IPS-15b (cell line): ENCODE data around the gene ZNF2.
"Not testable (repeated sequence)": the region's sequence is repeated elsewhere in the genome, so short reads cannot be mapped to it uniquely, and the experiment has no call there.

Experiments
- H3K27me3 ChIP-seq: one replicate; pipeline ENCODE4 v1.6.1; 2013; ENCODE audit warnings: low read length; ENCODE audit not compliant: control insufficient read depth, insufficient read depth
- H3K36me3 ChIP-seq: one replicate; pipeline ENCODE4 v1.6.1; 2013; ENCODE audit warnings: low read length; ENCODE audit not compliant: control insufficient read depth, insufficient read depth
- H3K4me1 ChIP-seq: one replicate; pipeline ENCODE4 v1.6.1; 2013; ENCODE audit warnings: mild to moderate bottlenecking, low read length; ENCODE audit not compliant: control insufficient read depth, insufficient read depth
- H3K4me3 ChIP-seq: one replicate; pipeline ENCODE4 v1.5.1; 2013; ENCODE audit warnings: low read depth, low read length
- H3K9ac ChIP-seq: one replicate; pipeline ENCODE4 v1.6.1; 2013; ENCODE audit warnings: low read depth, mild to moderate bottlenecking, low read length
- H3K9me3 ChIP-seq: one replicate; pipeline ENCODE4 v1.6.1; 2013; ENCODE audit warnings: mild to moderate bottlenecking, low read length; ENCODE audit not compliant: control insufficient read depth, insufficient read depth

The ZNF2 gene

DNA sequence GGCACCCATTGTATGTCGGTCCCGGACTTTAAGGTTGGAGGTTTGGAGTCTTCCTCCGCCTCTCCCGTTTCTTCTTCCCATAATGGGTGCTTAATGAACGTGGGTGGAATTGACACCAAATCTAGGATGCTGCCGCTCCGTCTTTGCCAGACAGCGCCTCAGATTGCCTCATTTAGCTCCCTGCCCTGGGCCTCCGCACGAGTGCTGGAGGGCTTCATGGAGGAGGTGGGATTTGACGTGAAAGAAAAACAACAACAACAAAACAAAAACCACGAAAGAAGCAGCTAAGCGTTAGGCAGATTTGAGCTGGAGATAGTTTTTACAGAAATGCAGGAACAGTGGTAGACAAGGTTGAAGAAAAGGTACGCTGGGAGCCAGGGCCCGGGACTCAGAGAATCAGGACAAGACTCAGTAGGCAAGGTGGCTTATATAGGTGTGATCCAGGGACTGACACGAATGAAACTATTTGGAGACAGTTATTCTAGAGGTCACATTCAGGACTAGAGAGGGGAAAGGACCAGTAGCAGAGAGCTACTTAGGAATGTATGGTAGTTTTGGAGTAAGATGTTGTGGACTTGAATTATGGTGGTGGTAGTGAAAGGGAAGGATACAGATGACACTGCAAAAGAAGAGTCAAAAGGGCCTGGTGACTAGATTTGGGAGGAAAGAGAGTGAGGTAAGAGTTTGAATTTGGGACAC is 605 bp downstream of the ZNF2 start:
- peak overlapping the region; percentile 48 for H3K9ac ChIP-seq
- H3K27me3 ChIP-seq, result peaks cover under 1% of the 10 kb centered on the region
- H3K4me1 ChIP-seq, result peaks cover 2% of the 10 kb centered on the region
- peak overlapping the region; percentile 83 for H3K4me3 ChIP-seq
- H3K9me3 ChIP-seq, result no peaks in the 10 kb centered on the region
- H3K36me3 ChIP-seq, result no peaks in the 10 kb centered on the region

DNA sequence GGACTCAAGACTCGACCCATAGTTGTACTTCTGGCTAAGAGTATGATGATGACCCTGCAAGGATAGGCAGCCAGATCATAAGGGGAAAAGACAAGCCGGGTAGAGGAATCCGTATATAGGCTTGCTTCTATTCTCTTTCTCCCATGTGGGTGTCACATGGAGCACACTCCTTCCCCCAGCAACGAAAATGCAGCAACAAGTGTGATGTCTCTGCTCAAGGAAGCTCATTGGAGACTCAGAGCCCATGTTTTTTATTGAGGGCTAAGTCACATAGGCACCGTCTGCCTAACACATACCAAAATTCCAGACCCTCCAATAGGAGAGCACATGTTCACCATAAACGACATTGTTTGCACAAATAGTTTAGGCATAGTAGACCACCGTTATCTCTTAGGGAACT is 6.3 kb downstream of the ZNF2 start:
- H3K36me3 ChIP-seq, result no peaks in the 10 kb centered on the region
- H3K4me3 ChIP-seq, result no peak overlapping the region
- H3K4me1 ChIP-seq, result no peaks in the 10 kb centered on the region
- no peak overlapping the region for H3K9ac ChIP-seq
- no peaks in the 10 kb centered on the region for H3K27me3 ChIP-seq
- H3K9me3 ChIP-seq, result no peaks in the 10 kb centered on the region

DNA sequence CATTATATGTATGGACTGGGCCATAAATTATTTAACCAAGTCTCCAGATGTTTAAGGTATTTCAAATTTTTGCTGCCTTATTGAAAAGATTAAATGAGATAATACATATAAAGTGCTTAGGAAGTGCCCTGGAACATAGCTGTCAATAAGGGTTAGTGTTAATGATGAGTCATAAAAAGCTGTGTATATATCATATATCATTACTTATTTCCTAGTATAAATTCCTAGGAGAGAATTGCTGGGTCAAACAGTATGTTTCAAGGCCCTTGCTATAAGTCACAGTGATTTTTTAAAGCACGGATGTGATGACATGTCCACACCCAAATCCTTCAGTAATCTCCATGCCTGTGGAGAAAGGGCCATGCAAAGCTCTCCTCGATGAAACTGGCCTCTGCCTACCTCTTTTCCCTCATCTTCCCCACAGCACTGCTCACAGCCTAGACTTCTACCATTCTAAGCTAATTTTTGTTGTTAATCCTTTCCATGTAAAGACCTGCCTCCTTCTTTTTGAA is 8.5 kb downstream of the ZNF2 start:
- H3K9ac ChIP-seq, result no peak overlapping the region
- H3K4me3 ChIP-seq, result no peak overlapping the region
- no peaks in the 10 kb centered on the region for H3K27me3 ChIP-seq
- H3K36me3 ChIP-seq, result peaks cover 5% of the 10 kb centered on the region
- H3K4me1 ChIP-seq, result peaks cover 3% of the 10 kb centered on the region
- no peaks in the 10 kb centered on the region for H3K9me3 ChIP-seq

DNA sequence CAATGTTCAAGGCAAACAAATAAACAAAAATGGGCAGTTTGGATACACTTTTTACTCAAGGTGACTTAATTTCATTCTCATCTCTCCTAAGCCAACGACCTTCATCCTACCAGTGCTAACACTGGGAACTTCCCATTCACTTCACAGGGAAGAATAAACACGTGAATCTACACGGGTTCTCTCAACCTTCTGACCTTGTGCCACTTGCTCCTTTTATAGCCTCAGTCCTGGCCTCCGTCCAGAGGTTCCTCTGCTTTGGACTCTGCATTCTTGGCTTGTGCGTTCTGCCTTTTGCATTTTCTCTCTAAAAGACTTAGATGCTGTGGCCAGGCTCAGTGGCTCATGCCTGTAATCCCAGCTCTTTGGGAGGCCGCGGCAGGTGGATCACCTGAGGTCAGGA is 13.8 kb downstream of the ZNF2 start:
- H3K4me1 ChIP-seq, result peaks cover 3% of the 10 kb centered on the region
- H3K36me3 ChIP-seq, result peaks cover 15% of the 10 kb centered on the region
- no peak overlapping the region for H3K4me3 ChIP-seq
- no peaks in the 10 kb centered on the region for H3K27me3 ChIP-seq
- no peak overlapping the region for H3K9ac ChIP-seq
- no peaks in the 10 kb centered on the region for H3K9me3 ChIP-seq

DNA sequence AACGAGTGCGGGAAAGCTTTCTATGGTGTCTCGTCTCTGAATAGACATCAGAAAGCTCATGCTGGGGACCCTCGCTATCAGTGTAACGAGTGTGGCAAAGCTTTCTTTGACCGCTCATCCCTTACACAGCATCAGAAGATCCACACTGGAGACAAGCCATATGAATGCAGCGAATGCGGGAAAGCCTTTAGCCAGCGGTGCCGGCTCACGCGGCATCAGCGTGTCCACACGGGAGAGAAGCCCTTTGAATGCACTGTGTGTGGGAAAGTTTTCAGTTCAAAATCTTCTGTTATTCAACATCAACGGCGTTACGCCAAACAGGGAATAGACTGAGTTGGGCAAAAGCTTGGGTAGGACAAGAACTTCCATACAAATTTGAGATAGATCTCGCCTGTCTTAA is 16.2 kb downstream of the ZNF2 start:
- Histone ChIP-seq H3K4me3 (no peak overlapping the region), H3K4me1 (peaks cover 3% of the 10 kb centered on the region), H3K36me3 (peaks cover 15% of the 10 kb centered on the region), H3K9ac (no peak overlapping the region), H3K9me3 (no peaks in the 10 kb centered on the region), H3K27me3 (no peaks in the 10 kb centered on the region)

DNA sequence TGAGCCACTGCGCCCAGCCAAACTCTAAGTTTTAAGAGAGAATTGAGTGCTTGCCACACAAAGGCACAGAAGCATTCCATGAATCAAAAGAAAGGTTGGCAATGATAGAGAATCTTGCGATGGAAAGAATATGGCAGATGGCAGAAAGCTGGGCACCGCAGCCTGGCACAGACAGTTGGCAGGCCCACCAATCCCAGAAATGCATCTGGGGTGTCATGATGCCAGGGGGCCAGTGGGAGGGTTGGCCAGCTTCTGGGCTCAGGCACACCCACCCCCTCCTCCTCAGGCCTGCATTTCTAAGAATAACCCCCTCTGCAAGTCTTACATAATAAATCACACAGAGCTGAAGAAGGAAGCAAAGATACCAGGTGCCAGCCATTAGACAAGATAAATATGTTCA is 19.6 kb downstream of the ZNF2 start:
- Histone ChIP-seq H3K27me3 (no peaks in the 10 kb centered on the region), H3K4me1 (no peaks in the 10 kb centered on the region), H3K9ac (no peak overlapping the region), H3K36me3 (peaks cover 10% of the 10 kb centered on the region), H3K4me3 (no peak overlapping the region), H3K9me3 (no peaks in the 10 kb centered on the region)

DNA sequence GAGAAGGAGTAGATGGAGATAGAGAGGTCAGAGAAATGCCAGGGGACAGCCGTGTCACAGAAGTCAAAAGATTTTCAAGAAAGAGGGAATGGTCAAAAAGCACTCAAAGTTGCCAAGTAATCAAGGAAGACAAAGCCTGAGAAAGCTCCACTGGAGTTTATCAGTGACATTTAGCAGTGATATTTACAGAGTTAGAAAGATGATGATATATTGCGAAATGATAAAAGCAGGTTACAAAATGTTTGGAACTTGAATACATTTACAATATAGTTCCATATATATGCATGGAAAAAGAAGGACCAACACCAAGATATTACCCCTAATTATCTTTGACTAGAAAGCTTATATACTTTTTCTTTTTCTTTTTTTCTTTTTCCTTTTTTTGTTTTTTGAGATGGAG is 20.4 kb downstream of the ZNF2 start:
- Histone ChIP-seq H3K27me3 (no peaks in the 10 kb centered on the region), H3K4me1 (no peaks in the 10 kb centered on the region), H3K9ac (no peak overlapping the region), H3K4me3 (no peak overlapping the region), H3K9me3 (no peaks in the 10 kb centered on the region), H3K36me3 (peaks cover 9% of the 10 kb centered on the region)

DNA sequence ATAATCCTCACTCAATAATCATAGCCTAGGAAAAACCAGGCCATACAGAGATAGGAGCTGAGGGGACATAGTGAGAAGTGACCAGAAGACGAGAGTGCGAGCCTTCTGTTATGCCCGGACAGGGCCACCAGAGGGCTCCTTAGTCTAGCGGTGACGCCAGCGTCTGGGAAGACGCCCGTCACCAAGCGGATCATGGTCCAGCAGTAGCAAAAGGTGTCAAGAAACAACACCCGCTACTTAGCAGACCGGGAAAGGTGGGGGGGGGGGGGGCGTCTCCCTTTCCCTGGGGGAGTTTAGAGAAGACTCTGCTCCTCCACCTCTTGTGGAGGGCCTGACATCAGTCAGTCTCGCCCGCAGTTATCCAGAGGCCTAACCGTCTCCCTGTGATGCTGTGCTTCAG is 27.3 kb downstream of the ZNF2 start:
- not testable (repeated sequence) for H3K36me3 ChIP-seq, H3K9me3 ChIP-seq, H3K9ac ChIP-seq, H3K27me3 ChIP-seq, H3K4me1 ChIP-seq, H3K4me3 ChIP-seq

DNA sequence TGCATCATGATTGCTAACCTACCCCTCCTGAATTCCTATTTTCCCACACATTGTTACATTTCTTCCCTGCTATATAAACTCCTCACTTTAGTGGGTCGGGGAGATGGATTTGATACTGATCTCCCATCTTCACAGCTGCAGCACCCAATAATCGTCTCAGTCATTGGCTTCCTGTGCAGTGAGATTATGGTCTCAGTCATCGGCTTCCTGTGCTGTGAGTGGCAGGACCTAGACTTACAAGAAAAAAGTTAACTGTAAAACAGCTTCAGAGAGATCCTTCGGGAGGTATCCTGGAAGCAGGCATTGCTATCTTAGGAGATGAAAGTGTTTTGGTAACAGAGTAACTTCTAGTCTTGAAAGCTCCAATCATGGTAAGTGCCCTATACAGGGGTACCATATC is 38.3 kb downstream of the ZNF2 start:
- Histone ChIP-seq H3K4me1 (no peaks in the 10 kb centered on the region), H3K9ac (no peak overlapping the region), H3K27me3 (peaks cover 11% of the 10 kb centered on the region), H3K9me3 (no peaks in the 10 kb centered on the region), H3K36me3 (no peaks in the 10 kb centered on the region), H3K4me3 (no peak overlapping the region)

DNA sequence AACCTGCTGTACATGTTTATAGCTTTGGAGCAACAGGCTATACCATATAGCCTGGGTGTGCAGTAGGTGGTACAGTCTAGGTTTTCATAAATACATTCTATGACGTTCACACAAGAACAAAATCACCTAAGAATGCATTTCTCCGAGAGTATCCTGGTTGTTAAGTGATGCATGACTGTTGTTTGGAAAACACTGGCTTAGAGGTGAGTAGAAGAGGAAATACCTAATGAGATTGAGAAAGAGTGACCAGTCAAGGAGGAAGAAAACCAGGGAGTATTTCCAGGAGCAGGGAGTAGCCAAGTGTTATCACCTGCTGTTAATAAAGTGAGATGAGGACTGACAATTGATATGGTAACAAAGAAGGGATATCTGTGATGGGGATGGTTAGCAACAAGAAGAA is 38.8 kb downstream of the ZNF2 start:
- Histone ChIP-seq H3K9ac (no peak overlapping the region), H3K4me3 (no peak overlapping the region), H3K4me1 (no peaks in the 10 kb centered on the region), H3K27me3 (peaks cover 8% of the 10 kb centered on the region), H3K9me3 (no peaks in the 10 kb centered on the region), H3K36me3 (no peaks in the 10 kb centered on the region)

DNA sequence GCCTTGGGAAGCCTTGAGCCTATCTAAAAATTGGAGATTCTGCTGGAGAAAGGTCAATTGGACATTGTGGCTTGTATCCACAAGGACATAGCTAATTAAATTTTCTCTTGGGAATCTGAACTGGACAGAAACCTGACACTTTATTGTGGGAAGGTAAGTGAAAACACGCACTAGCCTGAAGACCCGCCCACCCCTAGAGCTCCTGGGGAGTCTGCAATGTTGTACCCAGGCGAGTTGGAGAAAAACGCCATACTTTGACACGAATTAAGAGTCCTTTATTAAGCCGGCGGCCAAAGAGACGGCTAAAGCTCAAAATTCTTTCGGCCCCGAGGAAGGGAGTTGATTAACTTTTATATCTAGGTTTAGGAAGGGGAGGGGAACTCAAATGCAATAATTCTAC is 40.5 kb downstream of the ZNF2 start:
- Histone ChIP-seq H3K4me1 (no peaks in the 10 kb centered on the region), H3K4me3 (peak overlapping the region; percentile 82), H3K36me3 (no peaks in the 10 kb centered on the region), H3K9ac (no peak overlapping the region), H3K9me3 (no peaks in the 10 kb centered on the region), H3K27me3 (peaks cover 8% of the 10 kb centered on the region)

DNA sequence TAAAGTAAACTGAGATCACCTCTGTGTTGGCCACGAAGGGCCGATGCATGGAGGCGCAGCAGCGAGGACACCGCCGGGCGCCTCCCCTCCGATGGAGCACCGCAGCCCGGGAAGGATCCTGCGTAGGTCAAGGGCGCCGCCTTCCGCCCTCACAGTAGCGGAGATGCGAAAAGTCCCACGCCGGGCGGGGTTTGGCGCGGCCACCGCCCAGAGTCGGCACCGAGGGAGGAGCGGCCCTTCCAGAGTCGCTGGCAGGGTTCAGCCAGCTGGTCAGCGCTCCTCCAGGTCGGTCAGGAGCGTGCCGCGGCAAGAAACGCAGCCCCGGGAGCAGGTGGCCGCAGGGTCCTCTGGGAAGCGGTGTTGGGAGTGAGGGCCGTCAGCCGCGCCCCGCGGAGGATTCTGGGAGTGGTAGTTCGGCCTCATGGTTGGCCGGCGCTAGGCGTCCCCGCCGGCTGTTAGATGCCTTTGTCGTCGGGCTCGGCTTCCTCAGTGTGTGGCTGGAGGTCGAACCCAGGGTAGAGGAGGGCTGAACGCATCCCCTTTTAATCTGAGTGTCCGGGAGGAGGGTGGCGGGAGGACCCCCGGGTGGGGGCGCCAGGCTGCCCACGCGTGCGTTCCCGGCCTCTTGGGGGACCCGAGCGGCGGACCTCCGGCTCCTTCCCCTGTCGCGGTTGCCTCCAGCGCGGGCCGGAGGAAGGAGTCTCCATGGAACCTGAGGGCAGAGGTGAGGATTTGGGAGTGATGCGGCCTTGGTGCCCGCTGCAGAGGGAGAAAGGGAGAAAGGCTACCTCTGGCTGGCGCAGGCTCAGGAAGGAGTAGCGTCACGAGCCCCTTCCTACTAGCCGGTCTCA is 41.7 kb downstream of the ZNF2 start, which contains the start of gene ZNF892:
ZNF892 (plus strand) TSS at position 411 of the 851 bp plus-strand sequence; CDS start at position 706, 295 bp downstream.
- H3K9ac ChIP-seq, result peak within 1 kb of the TSS; percentile 68
- H3K36me3 ChIP-seq, result peaks cover 3% of the 10 kb centered on the region
- no peaks in the 10 kb centered on the region for H3K4me1 ChIP-seq
- H3K27me3 ChIP-seq, result peaks cover 8% of the 10 kb centered on the region
- peak within 1 kb of the TSS; percentile 82 for H3K4me3 ChIP-seq
- H3K9me3 ChIP-seq, result peaks cover 9% of the 10 kb centered on the region
